Measurements from ENCODE around the gene C1orf122.

DNA sequence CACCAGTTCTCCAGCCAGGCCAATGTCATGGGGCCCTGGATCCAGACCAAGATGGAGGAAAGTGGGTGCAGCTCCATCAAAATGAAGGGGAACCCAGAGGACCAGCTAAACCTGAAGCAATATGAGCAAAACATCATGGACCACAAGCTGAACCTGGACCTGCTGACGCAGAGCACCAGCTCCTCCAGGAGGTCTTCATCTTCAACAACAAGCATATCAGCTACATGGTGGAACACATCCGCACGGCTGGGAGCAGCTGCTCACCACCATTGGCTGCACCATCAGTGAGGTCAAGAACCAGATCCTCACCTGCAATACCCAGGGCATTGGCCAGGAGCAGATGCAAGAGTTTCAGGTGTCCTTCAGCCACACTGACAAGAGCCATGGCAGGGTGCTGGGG lies 28.9 kb upstream of the C1orf122 start:
- TF ChIP-seq, protein P1, sequence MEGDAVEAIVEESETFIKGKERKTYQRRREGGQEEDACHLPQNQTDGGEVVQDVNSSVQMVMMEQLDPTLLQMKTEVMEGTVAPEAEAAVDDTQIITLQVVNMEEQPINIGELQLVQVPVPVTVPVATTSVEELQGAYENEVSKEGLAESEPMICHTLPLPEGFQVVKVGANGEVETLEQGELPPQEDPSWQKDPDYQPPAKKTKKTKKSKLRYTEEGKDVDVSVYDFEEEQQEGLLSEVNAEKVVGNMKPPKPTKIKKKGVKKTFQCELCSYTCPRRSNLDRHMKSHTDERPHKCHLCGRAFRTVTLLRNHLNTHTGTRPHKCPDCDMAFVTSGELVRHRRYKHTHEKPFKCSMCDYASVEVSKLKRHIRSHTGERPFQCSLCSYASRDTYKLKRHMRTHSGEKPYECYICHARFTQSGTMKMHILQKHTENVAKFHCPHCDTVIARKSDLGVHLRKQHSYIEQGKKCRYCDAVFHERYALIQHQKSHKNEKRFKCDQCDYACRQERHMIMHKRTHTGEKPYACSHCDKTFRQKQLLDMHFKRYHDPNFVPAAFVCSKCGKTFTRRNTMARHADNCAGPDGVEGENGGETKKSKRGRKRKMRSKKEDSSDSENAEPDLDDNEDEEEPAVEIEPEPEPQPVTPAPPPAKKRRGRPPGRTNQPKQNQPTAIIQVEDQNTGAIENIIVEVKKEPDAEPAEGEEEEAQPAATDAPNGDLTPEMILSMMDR (IDR thresholded peaks at IDR 0.05): no peak
- no peak for TF ChIP-seq POLR2AphosphoS5 (IDR thresholded peaks at IDR 0.05)
